Measurements from ENCODE around the gene SOWAHC.

SOWAHC gene

GRCh38 chr2:109602617-109603188, 11.5 kb upstream of the SOWAHC start:
- H3K9ac ChIP-seq (ENCODE audit: low read length): no peak overlapping the region
- H3K4me3 ChIP-seq (ENCODE audit: low read length): no peak overlapping the region
- peaks cover 17% of the 10 kb centered on the region for H3K4me1 ChIP-seq (ENCODE audit: control insufficient read depth, low read depth, low read length)
- no peaks in the 10 kb centered on the region for H3K27me3 ChIP-seq (ENCODE audit: control insufficient read depth, insufficient read depth, low read length)
- H3K27ac ChIP-seq (ENCODE audit: low read length): no peak overlapping the region
- no peaks in the 10 kb centered on the region for H3K36me3 ChIP-seq (ENCODE audit: control insufficient read depth, low read depth, low read length)
- H3K9me3 ChIP-seq (ENCODE audit: control insufficient read depth, low read depth, low read length): no peaks in the 10 kb centered on the region

DNA sequence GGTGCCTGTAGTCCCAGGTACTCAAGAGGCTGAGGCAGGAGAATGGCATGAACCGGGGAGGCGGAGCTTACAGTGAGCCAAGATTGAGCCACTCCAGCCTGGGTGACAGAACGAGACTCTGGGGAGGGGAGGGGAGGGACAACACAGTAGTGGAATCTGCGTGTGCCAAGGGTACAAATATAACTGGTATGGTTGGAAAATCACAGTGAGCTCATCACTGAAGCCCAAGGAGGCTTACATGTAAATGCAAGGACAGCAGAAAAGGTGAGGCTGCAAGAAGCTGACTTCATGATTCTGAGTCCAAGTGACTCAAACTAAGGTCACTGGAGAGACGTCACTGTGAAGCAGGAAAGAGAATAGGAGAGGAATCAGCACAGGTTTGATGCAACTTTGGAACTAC, 9.6 kb upstream of the SOWAHC start:
- Histone ChIP-seq H3K9ac (ENCODE audit: low read length) (no peak overlapping the region), H3K36me3 (ENCODE audit: control insufficient read depth, low read depth, low read length) (no peaks in the 10 kb centered on the region), H3K4me3 (ENCODE audit: low read length) (no peak overlapping the region), H3K4me1 (ENCODE audit: control insufficient read depth, low read depth, low read length) (peaks cover 23% of the 10 kb centered on the region), H3K9me3 (ENCODE audit: control insufficient read depth, low read depth, low read length) (no peaks in the 10 kb centered on the region), H3K27me3 (ENCODE audit: control insufficient read depth, insufficient read depth, low read length) (no peaks in the 10 kb centered on the region), H3K27ac (ENCODE audit: low read length) (no peak overlapping the region)

GRCh38 chr2:109607766-109608165, 6.4 kb upstream of the SOWAHC start:
- Histone ChIP-seq H3K36me3 (ENCODE audit: control insufficient read depth, low read depth, low read length) (no peaks in the 10 kb centered on the region), H3K9ac (ENCODE audit: low read length) (no peak overlapping the region), H3K4me1 (ENCODE audit: control insufficient read depth, low read depth, low read length) (peaks cover 10% of the 10 kb centered on the region), H3K4me3 (ENCODE audit: low read length) (no peak overlapping the region), H3K9me3 (ENCODE audit: control insufficient read depth, low read depth, low read length) (no peaks in the 10 kb centered on the region), H3K27ac (ENCODE audit: low read length) (no peak overlapping the region), H3K27me3 (ENCODE audit: control insufficient read depth, insufficient read depth, low read length) (no peaks in the 10 kb centered on the region)

GRCh38 chr2:109609352-109610024, 4.7 kb upstream of the SOWAHC start:
- Histone ChIP-seq H3K9me3 (ENCODE audit: control insufficient read depth, low read depth, low read length) (no peaks in the 10 kb centered on the region), H3K27ac (ENCODE audit: low read length) (no peak overlapping the region), H3K4me3 (ENCODE audit: low read length) (no peak overlapping the region), H3K9ac (ENCODE audit: low read length) (no peak overlapping the region), H3K4me1 (ENCODE audit: control insufficient read depth, low read depth, low read length) (peaks cover 10% of the 10 kb centered on the region), H3K27me3 (ENCODE audit: control insufficient read depth, insufficient read depth, low read length) (no peaks in the 10 kb centered on the region), H3K36me3 (ENCODE audit: control insufficient read depth, low read depth, low read length) (no peaks in the 10 kb centered on the region)

GRCh38 chr2:109611467-109612095, 2.6 kb upstream of the SOWAHC start:
- no peaks in the 10 kb centered on the region for H3K36me3 ChIP-seq (ENCODE audit: control insufficient read depth, low read depth, low read length)
- no peak overlapping the region for H3K9ac ChIP-seq (ENCODE audit: low read length)
- H3K27ac ChIP-seq (ENCODE audit: low read length): no peak overlapping the region
- H3K9me3 ChIP-seq (ENCODE audit: control insufficient read depth, low read depth, low read length): no peaks in the 10 kb centered on the region
- peaks cover 17% of the 10 kb centered on the region for H3K4me1 ChIP-seq (ENCODE audit: control insufficient read depth, low read depth, low read length)
- peak overlapping the region; percentile 95 for H3K4me3 ChIP-seq (ENCODE audit: low read length)
- H3K27me3 ChIP-seq (ENCODE audit: control insufficient read depth, insufficient read depth, low read length): peaks cover 18% of the 10 kb centered on the region

- no peaks in the 10 kb centered on the region for H3K36me3 ChIP-seq (ENCODE audit: control insufficient read depth, low read depth, low read length)
- no peaks in the 10 kb centered on the region for H3K9me3 ChIP-seq (ENCODE audit: control insufficient read depth, low read depth, low read length)
- H3K4me1 ChIP-seq (ENCODE audit: control insufficient read depth, low read depth, low read length): peaks cover 17% of the 10 kb centered on the region
- peak overlapping the region; percentile 93 for H3K9ac ChIP-seq (ENCODE audit: low read length)
- H3K27ac ChIP-seq (ENCODE audit: low read length): peak overlapping the region; percentile 61
- H3K4me3 ChIP-seq (ENCODE audit: low read length): peak overlapping the region; percentile 95
- H3K27me3 ChIP-seq (ENCODE audit: control insufficient read depth, insufficient read depth, low read length): peaks cover 20% of the 10 kb centered on the region
These were observed 863 bp upstream of the SOWAHC start for GRCh38 chr2:109613081-109613921.

DNA sequence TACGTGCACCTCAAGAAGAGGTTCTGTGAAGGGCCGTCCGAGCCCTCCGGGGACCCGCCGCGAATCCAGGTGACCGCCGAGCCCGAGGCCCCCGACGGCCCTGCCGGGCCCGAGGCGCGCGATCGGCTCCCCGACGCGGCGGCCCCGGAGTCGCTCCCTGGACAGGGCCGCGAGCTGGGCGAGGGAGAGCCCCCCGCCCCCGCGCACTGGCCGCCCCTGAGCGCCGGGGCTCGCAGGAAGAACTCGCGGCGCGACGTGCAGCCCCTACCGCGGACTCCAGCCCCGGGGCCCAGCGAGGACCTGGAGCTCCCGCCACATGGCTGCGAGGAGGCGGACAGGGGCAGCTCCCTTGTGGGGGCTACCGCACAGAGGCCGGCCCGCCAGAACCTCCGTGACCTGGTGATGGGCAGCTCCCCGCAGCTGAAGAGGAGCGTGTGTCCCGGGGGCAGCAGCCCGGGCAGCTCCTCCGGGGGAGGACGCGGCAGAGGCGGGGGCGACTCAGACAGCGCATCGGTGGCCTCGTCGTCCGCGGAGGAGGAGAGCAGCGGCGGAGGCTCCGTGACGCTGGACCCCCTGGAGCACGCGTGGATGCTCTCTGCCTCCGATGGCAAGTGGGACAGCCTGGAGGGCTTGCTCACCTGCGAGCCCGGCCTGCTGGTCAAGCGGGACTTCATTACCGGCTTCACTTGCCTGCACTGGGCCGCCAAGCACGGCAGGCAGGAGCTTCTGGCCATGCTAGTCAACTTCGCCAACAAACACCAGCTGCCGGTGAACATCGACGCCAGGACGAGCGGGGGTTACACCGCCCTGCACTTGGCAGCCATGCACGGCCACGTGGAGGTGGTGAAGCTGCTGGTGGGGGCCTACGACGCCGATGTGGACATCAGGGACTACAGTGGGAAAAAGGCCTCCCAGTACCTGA, 812 bp downstream of the SOWAHC start:
- Histone ChIP-seq H3K27me3 (ENCODE audit: control insufficient read depth, insufficient read depth, low read length) (peaks cover 20% of the 10 kb centered on the region), H3K27ac (ENCODE audit: low read length) (no peak overlapping the region), H3K4me3 (ENCODE audit: low read length) (peak overlapping the region; percentile 95), H3K9me3 (ENCODE audit: control insufficient read depth, low read depth, low read length) (no peaks in the 10 kb centered on the region), H3K36me3 (ENCODE audit: control insufficient read depth, low read depth, low read length) (no peaks in the 10 kb centered on the region), H3K9ac (ENCODE audit: low read length) (peak overlapping the region; percentile 48), H3K4me1 (ENCODE audit: control insufficient read depth, low read depth, low read length) (peaks cover 11% of the 10 kb centered on the region)

DNA sequence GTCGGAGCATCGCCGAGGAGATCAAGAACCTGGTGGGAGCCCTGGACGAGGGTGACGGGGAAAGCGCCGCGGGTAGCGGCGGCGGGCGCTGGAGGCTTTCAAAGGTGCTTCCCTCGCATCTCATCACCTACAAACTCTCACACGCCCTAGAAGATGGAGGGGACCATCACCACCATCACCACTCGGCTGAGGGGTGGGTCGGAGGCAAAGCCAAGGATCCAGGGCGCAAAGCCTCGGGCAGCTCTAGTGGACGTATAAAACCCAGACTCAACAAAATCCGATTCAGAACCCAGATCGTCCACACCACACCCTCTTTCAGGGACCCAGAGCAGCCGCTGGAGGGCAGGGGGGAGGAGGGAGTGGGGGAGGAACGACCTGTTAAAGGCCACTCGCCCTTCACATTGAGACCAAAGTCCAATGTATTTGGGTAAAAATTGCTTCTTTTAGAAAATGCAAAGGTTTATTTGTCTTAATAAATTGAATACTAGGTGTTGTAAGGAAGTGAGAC, 1.5 kb downstream of the SOWAHC start:
- Histone ChIP-seq H3K27me3 (ENCODE audit: control insufficient read depth, insufficient read depth, low read length) (peaks cover 20% of the 10 kb centered on the region), H3K4me3 (ENCODE audit: low read length) (peak overlapping the region; percentile 95), H3K9me3 (ENCODE audit: control insufficient read depth, low read depth, low read length) (no peaks in the 10 kb centered on the region), H3K4me1 (ENCODE audit: control insufficient read depth, low read depth, low read length) (peaks cover 11% of the 10 kb centered on the region), H3K9ac (ENCODE audit: low read length) (peak overlapping the region; percentile 48), H3K36me3 (ENCODE audit: control insufficient read depth, low read depth, low read length) (no peaks in the 10 kb centered on the region), H3K27ac (ENCODE audit: low read length) (no peak overlapping the region)

DNA sequence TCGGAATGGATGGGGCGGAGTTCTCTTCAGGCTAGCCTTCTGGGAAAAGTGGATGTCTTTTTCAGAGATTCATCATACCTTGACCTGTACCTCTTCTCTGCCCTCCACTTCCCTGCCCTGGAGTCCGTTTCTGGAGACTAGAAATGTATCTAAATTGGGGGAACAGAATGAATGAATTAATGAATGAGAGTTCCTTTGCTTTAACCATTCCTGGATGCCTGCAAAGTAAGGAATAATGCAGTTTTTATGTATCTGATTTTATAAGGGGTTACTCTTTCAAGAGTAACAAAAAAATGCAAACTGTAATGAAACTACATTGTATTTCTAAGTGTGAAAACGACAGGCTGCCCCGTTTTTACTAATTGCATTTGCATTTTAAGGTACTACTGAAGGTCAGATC, 2.0 kb downstream of the SOWAHC start:
- Histone ChIP-seq H3K36me3 (ENCODE audit: control insufficient read depth, low read depth, low read length) (no peaks in the 10 kb centered on the region), H3K4me3 (ENCODE audit: low read length) (peak overlapping the region; percentile 95), H3K27me3 (ENCODE audit: control insufficient read depth, insufficient read depth, low read length) (peaks cover 20% of the 10 kb centered on the region), H3K4me1 (ENCODE audit: control insufficient read depth, low read depth, low read length) (peaks cover 11% of the 10 kb centered on the region), H3K9ac (ENCODE audit: low read length) (no peak overlapping the region), H3K9me3 (ENCODE audit: control insufficient read depth, low read depth, low read length) (no peaks in the 10 kb centered on the region), H3K27ac (ENCODE audit: low read length) (no peak overlapping the region)

DNA sequence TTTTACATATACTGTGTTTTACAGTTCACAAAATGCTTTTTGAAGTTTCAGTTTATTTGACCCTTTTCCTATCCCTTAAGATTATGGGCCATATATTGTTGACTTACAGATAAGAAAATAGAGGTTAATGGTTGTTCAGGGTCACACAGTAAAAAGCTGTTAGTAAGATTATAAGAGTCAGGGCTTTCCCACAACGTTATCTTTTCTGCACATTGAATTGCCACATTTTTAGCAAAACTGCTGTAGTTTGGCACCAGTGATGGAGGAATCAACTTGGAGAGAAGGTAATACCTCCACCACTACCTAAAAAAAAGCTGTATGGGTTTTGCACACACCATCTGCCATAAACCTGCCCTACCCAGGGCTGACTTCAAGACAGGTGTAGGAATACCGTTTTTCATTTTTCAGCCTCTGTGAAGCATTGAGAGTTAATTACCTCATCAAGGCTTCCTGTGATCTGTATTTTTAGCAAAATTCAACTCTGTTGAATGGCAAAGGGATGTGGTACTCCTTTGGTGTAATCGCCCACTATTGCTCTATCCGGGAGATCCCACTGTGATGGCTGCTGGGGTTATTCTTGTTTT, 5.0 kb downstream of the SOWAHC start:
- Histone ChIP-seq H3K4me3 (ENCODE audit: low read length) (no peak overlapping the region), H3K9ac (ENCODE audit: low read length) (no peak overlapping the region), H3K27me3 (ENCODE audit: control insufficient read depth, insufficient read depth, low read length) (peaks cover 20% of the 10 kb centered on the region), H3K4me1 (ENCODE audit: control insufficient read depth, low read depth, low read length) (peaks cover 11% of the 10 kb centered on the region), H3K9me3 (ENCODE audit: control insufficient read depth, low read depth, low read length) (no peaks in the 10 kb centered on the region), H3K27ac (ENCODE audit: low read length) (no peak overlapping the region), H3K36me3 (ENCODE audit: control insufficient read depth, low read depth, low read length) (no peaks in the 10 kb centered on the region)
